ENCODE data around the gene HOXD13. TPM values are rescaled to one million over a fixed set of nuclear protein-coding genes. Genes with fewer than 3 reads are reported as not detected.

HOXD13 gene
- total RNA-seq, 1 donor from 2014 or later = not detected

DNA sequence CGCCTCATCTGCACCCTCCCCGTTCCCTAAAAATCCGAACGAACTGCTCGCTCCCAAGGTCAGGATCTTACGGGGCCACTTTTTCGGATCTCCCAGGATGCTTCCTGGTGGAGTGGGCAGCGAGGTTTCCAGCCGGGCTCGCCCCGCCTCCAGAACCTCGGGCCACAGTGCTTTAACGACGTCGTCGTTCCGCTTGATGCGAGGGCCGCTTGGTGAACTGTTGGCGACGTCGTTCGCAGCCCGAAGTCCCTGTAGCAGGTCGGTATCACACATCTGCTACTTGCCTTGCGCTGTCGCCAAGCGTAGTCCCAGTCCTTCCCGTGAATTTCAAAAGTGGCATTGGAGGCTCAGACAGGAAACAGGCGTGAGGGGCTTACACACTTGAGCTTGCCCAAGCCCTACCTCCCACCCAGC, 24.1 kb upstream of the HOXD13 start:
- Histone ChIP-seq H3K27me3 (ENCODE audit: control insufficient read depth, insufficient read depth, low read length) (peaks cover 58% of the 10 kb centered on the region), H3K4me3 (ENCODE audit: low read depth, low read length) (no peak overlapping the region), H3K36me3 (ENCODE audit: control insufficient read depth, insufficient read depth, low read length) (no peaks in the 10 kb centered on the region)
- DNase-seq (ENCODE audit: low read depth) (no peak), FAIRE-seq (no peak)
- TF ChIP-seq, protein P1, sequence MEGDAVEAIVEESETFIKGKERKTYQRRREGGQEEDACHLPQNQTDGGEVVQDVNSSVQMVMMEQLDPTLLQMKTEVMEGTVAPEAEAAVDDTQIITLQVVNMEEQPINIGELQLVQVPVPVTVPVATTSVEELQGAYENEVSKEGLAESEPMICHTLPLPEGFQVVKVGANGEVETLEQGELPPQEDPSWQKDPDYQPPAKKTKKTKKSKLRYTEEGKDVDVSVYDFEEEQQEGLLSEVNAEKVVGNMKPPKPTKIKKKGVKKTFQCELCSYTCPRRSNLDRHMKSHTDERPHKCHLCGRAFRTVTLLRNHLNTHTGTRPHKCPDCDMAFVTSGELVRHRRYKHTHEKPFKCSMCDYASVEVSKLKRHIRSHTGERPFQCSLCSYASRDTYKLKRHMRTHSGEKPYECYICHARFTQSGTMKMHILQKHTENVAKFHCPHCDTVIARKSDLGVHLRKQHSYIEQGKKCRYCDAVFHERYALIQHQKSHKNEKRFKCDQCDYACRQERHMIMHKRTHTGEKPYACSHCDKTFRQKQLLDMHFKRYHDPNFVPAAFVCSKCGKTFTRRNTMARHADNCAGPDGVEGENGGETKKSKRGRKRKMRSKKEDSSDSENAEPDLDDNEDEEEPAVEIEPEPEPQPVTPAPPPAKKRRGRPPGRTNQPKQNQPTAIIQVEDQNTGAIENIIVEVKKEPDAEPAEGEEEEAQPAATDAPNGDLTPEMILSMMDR (IDR thresholded peaks at IDR 0.05; ENCODE audit: insufficient read depth, low read length, severe bottlenecking) = no peak

- H3K4me3 ChIP-seq (ENCODE audit: low read depth, low read length) = no peak overlapping the region
- DNase-seq (ENCODE audit: low read depth) (no peak), FAIRE-seq (no peak)
- H3K36me3 ChIP-seq (ENCODE audit: control insufficient read depth, insufficient read depth, low read length) = no peaks in the 10 kb centered on the region
- H3K27me3 ChIP-seq (ENCODE audit: control insufficient read depth, insufficient read depth, low read length) = peaks cover 74% of the 10 kb centered on the region
- TF ChIP-seq, protein P1 (IDR thresholded peaks at IDR 0.05; ENCODE audit: insufficient read depth, low read length, severe bottlenecking) = no peak
Observed at GRCh38 chr2:176071330-176072291, 20.9 kb upstream of the HOXD13 start.

- no peak for DNase-seq (ENCODE audit: low read depth)
- TF ChIP-seq, protein P1 (IDR thresholded peaks at IDR 0.05; ENCODE audit: insufficient read depth, low read length, severe bottlenecking) = no peak
- Histone ChIP-seq H3K4me3 (ENCODE audit: low read depth, low read length) (no peak overlapping the region), H3K27me3 (ENCODE audit: control insufficient read depth, insufficient read depth, low read length) (peaks cover 73% of the 10 kb centered on the region), H3K36me3 (ENCODE audit: control insufficient read depth, insufficient read depth, low read length) (no peaks in the 10 kb centered on the region)
- FAIRE-seq = no peak
Observed at GRCh38 chr2:176072292-176072669, 20.2 kb upstream of the HOXD13 start.

GRCh38 chr2:176072951-176073904, 19.3 kb upstream of the HOXD13 start:
- Histone ChIP-seq H3K4me3 (ENCODE audit: low read depth, low read length) (no peak overlapping the region), H3K36me3 (ENCODE audit: control insufficient read depth, insufficient read depth, low read length) (no peaks in the 10 kb centered on the region), H3K27me3 (ENCODE audit: control insufficient read depth, insufficient read depth, low read length) (peaks cover 65% of the 10 kb centered on the region)
- FAIRE-seq = no peak
- TF ChIP-seq, protein P1 (IDR thresholded peaks at IDR 0.05; ENCODE audit: insufficient read depth, low read length, severe bottlenecking) = no peak
- DNase-seq (ENCODE audit: low read depth) = no peak

- no peak for DNase-seq (ENCODE audit: low read depth)
- FAIRE-seq = no peak
- Histone ChIP-seq H3K4me3 (ENCODE audit: low read depth, low read length) (no peak overlapping the region), H3K27me3 (ENCODE audit: control insufficient read depth, insufficient read depth, low read length) (peaks cover 68% of the 10 kb centered on the region), H3K36me3 (ENCODE audit: control insufficient read depth, insufficient read depth, low read length) (no peaks in the 10 kb centered on the region)
- TF ChIP-seq, protein P1 (IDR thresholded peaks at IDR 0.05; ENCODE audit: insufficient read depth, low read length, severe bottlenecking) = no peak
Observed at GRCh38 chr2:176074919-176075425, 17.5 kb upstream of the HOXD13 start.

Measured in bronchial epithelial cell (primary cell).